PC-9 (cell line): ENCODE measurements around the gene GXYLT1.

ENCODE experiments used
- CTCF ChIP-seq: fragments of 200-600 bp; sonication (generic); conservative IDR thresholded peaks from 2 replicates; pipeline ENCODE4 v1.6.1; 2017; ENCODE audit warnings: mixed run types, antibody characterized with exemption, mild to moderate bottlenecking, moderate library complexity
- EZH2 ChIP-seq: fragments of 200-600 bp; sonication (generic); IDR thresholded peaks from 2 replicates; pipeline ENCODE4 v1.8.0; 2017; ENCODE audit warnings: antibody characterized with exemption, low read depth

GRCh38 chr12:42130672-42131402 is 13.8 kb downstream of the GXYLT1 start:
- TF ChIP-seq CTCF = no peak
- TF ChIP-seq EZH2 = no peak
